Measurements from ENCODE around the gene OR6J1.

- no peak for TF ChIP-seq CTCF (IDR thresholded peaks at IDR 0.05)
- no peak for TF ChIP-seq POLR2A (IDR thresholded peaks at IDR 0.05)
Measured at GRCh38 chr14:22596354-22596879, 47.7 kb downstream of the OR6J1 start.

All from thyroid gland (tissue), 4 donors.